Measurements from ENCODE around the gene CAAP1.
"Not testable (repeated sequence)": the region's sequence is repeated elsewhere in the genome, so short reads cannot be mapped to it uniquely, and the experiment has no call there.

CAAP1 gene, protein sequence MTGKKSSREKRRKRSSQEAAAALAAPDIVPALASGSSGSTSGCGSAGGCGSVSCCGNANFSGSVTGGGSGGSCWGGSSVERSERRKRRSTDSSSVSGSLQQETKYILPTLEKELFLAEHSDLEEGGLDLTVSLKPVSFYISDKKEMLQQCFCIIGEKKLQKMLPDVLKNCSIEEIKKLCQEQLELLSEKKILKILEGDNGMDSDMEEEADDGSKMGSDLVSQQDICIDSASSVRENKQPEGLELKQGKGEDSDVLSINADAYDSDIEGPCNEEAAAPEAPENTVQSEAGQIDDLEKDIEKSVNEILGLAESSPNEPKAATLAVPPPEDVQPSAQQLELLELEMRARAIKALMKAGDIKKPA

DNA sequence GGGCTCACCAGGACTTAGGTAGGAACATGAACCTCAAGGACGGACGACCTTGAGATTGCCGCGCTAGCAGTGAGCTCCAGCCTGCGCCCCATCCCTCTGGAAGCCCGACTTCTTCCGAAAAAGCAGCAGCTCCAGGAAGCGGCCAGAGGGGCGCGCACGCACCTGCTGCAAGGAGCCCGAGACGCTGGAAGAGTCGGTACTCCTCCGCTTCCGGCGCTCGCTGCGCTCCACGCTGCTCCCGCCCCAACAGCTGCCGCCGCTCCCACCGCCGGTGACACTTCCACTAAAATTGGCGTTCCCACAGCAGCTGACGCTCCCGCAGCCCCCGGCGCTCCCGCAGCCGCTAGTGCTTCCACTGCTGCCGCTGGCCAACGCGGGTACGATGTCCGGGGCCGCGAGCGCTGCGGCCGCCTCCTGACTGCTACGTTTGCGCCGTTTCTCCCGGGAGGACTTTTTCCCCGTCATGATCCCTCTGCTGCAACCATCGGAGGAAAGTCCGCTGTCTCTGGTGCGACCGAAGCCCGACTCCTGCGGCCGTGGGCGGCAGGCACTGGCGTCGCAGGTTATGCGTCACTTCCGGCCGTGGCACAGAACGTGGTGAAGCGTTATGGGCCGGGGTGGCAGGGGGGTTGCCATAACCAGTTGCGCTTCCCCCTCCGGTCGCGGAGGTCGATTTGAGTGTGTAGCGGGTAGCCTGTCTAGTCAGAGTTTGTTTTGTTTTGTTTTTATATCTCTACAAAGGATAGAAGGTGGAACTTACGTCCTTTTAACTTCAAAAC, at the start of gene CAAP1:
CAAP1 (minus strand) TSS at position 552 of the 779 bp plus-strand sequence; CDS start at position 465, 87 bp downstream.
- DNase-seq (ENCODE audit: low read depth, low spot score) = peak; percentile 79

DNA sequence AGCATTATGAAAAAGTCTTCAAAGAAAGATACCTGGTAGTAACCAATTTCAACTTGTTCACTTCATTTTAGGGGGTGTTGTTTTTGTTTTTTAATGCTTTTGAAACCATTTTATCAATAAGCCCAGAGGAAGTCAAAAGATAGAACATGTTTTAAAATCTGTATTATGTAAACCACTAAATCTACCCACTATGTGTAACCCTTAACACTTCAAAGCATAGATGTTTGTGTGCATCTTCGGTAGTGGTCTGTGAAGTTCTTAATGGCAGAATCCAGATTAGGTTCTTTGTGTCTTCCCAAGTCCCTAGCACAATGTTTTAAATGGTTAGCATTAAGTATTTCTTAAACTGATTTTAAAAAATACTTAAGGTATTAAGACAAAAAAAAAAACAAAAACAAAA, 48.2 kb upstream of the CAAP1 start:
- DNase-seq (ENCODE audit: low read depth, low spot score) = no peak

DNA sequence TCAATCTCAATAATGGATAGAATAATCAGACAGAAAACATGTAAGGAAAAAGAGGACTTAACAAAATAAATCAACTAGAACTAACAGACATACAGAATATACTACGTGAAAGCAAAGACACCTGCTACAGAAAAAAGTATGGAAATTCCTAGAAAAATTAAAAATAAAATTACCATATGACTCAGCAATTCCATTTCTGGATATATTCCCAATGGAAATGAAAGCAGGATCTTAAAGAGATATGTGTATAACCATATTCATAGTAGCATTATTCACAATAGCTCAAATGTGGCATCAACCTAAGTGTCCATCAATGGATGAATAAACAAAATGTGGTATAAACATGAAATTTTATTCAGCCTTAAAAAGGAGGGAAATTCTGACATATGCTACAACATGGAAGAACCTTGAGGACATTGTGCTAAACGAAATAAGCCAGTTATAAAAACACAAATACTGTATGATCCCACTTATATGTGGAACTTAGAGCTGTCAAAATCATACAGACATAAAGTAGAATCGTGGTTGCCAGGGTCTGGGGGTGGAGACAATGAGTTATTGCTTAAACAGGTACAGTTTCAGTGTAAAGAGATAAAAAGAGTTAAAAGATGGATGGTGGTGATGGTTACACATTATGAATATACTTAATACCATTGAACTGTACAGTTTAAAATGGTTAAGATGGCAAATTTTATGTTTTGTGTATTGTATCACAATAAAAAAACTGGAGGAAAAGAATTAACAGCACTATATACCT, 47.5 kb upstream of the CAAP1 start:
- no peak for DNase-seq (ENCODE audit: low read depth, low spot score)

DNA sequence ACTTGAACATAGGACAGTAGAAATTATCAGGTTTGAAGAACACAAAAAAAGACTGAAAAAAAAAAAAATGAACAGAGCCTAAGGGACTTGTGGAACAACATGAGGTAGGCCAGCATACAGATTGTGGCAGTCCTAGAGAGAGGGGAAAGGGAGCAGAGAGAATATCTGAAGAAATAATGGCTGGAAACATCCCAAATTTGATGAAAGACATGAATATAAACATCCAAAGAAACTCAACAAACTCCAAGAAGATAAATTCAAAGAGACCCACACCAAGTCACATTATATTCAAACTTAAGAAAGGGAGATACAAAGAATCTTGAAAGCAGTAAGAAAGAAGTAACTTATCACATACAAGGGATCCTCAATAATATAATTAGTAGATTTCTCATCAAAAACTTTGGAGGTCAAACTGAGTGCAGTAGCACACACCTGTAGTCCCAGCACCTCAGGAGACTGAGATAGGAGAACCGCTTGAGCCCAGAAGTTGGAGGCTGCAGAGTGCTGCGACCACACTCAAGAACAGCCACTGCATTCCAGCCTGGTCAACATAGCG, 45.3 kb upstream of the CAAP1 start:
- DNase-seq (ENCODE audit: low read depth, low spot score) = no peak

DNA sequence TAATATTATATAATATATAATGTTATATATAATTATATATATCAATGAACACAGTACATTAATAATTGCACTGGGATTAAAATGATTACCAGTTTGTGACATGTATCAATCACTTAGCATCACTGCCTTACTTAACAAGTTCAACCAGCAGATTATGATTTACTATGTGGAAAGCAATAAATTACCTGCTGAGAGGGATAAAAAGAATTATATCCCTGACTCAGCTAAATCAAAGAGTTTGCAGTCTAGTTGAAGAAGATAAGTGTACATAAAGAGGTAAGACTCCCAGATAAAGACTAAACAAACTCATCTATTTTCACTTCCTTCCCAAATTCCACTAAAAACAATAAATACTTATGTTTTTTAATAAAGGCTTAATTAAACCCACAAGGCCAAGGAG, 43.2 kb upstream of the CAAP1 start:
- no peak for DNase-seq (ENCODE audit: low read depth, low spot score)

DNA sequence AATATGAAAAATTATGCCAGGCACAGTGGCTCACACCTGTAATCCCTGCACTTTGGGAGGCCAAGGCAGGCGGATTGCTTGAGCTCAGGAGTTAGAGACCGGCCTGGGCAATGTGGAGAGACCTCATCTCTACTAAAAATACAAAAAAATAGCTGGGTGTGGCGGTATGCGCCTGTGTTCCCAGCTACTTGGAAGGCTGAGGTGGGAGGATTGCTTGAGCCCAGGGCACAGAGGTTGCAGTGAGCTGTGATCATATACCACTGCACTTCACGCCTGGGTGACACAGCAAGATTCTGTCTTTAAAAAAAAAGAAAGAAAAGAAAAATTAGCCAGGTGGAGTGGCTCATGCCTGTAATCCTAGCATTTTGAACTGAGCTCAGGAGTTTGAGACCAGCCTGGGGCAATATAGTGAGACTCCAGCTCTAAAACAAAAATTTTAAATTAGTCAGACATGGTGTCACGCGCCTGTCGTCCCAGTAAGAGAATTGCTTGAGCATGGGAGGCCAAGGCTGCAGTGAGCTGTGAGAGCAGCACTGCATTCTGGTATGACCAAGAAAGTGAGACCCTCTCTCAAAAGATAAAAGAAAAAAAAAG, 36.4 kb upstream of the CAAP1 start:
- no peak for DNase-seq (ENCODE audit: low read depth, low spot score)

DNA sequence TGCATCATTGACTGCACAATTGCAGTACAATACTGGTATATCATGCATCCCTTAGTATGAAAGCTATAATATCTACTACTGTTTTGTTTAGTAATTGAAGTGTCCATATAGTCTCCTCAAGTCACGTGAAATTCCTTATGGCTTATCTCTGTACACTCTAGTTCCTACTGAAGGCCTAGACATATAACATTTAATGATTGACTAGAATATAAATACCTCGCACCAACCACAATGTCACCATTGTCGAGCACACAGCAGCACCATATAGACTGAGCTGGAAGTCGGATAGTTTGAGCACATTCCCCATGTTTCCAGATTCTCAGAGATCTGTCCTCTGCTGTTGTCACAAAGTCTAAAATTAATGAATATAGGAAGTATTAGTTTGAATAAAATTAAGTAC, 33.0 kb upstream of the CAAP1 start:
- no peak for DNase-seq (ENCODE audit: low read depth, low spot score)

DNA sequence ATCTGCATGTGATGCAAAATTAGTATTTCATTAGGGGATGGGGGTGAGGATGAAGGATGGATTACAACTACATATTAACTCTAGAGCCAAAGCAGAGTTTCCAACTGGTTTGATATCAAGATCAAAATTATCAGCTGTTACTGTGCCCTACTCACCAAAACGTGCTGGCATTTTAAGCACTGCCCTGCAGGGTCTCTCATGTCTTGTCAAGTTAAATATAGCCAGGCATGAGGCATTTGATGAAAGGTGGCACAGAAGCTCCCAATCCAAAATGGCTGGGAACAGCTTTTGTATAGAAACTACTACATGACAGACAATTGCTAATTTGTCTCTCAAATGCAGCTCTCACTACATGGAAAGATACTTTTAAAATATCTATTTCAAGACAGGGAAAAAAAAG, 27.1 kb upstream of the CAAP1 start:
- no peak for DNase-seq (ENCODE audit: low read depth, low spot score)

DNA sequence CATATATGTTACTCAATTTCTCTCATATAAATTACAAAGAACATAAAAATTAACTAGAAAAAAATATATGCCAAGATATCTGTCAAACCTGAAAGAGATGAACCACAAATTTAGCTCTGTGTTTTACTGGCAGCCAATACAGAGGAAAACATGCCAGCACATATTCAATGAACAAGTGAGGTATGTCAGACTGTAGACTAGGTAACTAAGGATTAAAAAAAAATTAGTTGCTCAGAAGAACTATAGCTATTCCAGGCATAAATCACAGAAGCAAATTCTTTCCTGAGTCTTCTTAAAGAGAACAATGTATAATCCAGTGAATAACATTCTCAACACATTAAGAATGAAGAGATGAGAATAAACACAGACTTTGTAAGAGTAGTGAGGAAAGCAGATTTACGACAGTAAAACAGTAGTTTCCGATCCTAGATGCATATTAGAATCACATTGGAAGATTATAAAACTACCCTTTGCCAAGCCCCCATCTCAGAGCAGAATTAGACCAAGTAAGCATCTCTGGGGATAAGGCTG, 20.6 kb upstream of the CAAP1 start:
- no peak for DNase-seq (ENCODE audit: low read depth, low spot score)

DNA sequence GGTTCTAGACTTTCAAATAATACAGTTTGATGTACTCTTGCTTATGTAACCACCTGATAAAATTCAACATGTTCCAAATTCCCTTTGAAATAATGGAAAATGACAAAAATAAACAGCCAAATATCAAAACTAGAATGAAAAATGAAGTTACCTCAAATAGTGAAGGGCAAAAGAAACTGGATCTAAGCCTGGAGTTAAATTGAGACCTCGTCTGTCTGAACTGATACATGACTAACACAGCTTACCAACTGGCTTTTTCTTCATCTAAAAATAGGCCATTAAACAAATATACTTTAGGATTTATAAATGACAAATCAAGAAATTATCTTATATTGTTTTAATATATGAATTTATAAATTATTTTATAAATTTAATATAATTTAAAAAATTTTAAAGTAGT, 12.1 kb upstream of the CAAP1 start:
- DNase-seq (ENCODE audit: low read depth, low spot score) = no peak

DNA sequence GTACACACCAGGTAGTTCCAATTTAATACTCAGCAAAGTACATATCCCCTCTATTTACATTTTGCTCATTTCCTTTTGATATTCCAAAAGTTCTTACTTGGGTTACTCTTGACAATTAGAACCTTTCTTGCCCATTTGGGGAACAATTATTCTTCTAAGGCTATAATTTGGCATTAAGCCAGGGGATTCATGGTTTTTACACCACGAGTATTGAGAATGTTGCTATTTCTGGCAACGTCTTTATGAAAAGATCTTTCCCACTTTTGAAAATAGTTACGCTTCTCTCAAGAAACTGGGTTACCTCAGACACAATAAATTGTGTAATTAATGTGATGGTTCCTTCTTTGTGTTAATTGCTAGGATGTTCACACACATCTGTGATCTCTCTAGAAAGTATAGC, 11.5 kb upstream of the CAAP1 start:
- DNase-seq (ENCODE audit: low read depth, low spot score) = no peak

DNA sequence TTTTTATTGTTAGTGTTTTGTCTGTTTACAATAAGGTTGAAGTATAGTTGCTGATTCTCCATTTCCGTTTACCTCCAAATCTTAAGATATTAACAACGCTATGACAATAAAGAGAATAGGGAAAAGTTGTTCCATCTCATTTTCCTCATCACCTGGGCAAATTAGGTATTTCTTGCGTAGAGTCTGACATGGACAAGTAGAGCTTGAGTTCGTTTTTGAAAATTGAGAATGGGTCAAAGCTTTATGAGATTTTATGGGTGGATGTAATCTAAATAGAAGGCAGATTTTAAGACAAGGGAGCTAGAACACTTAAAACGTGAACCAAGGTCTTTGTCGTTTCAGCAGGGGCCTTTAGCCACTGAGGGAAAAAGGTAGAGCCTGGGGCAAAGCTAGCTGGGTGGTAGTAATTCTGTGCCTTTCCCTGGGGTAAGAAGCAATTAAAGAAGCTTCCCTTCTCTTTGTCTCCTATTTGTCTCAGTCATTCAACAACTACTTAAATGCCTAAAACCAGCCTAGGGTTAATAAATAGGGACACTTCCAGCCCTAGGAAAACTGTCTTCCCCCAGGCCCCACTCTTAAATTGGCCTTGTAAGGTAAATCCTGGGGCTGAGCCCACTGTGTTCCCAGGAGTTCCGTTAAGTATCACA, 551 bp upstream of the CAAP1 start:
- no peak for DNase-seq (ENCODE audit: low read depth, low spot score)

DNA sequence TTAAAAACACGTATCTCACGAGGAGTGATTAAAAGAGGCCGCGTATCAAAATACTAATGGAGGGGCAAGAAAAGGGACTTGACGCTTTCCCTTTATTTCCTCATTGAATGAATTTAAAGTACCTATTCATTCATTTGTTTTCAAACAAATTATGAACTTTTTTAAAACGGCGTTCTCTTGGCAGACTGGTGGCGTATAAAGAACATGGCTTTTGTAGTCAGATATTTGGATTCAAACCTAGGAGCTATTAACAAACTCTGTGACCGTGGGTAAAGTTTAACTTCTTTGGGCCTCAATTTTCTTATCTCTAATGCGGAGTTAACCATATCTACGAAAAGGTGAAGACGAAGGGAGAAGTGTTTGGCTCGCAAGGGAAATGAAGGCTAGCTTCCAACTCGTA, 876 bp downstream of the CAAP1 start:
- no peak for DNase-seq (ENCODE audit: low read depth, low spot score)

DNA sequence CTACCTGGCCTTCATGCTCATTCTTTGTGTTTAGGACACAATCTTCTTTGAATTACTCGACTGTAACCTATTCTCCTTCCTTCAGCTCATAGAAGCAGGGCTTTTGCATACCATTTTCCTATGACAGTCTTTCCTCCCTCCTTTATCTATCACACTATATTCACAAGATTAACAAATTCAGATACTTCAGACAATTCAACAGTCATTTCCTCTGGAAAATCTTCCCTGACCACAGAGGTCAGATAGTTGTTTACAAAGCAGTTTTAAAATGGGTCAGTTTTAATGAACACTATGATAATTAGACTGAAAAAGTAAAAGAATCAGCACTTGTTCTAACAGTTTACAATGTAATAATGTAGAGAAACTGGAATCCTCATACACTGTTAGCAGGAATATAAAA, 4.3 kb downstream of the CAAP1 start:
- no peak for DNase-seq (ENCODE audit: low read depth, low spot score)

DNA sequence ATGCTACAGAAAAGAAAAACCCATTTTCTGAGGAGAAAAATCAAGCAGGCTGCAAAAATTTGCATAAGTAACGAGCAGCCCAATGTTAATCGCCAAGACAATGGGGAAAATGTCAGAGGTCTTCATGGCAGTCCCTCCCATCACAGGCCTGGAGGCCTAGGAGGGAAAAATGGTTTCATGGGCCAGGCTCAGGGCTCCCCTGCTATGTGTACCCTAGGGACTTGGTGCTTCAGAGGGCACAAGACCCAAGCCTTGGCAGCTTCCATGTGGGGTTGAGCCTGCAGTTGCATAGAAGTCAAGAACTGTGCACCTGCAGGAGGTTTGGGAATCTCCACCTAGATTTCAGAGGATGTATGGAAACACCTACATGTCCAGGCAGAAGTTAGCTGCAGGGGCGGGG, 10.4 kb downstream of the CAAP1 start:
- no peak for DNase-seq (ENCODE audit: low read depth, low spot score)

DNA sequence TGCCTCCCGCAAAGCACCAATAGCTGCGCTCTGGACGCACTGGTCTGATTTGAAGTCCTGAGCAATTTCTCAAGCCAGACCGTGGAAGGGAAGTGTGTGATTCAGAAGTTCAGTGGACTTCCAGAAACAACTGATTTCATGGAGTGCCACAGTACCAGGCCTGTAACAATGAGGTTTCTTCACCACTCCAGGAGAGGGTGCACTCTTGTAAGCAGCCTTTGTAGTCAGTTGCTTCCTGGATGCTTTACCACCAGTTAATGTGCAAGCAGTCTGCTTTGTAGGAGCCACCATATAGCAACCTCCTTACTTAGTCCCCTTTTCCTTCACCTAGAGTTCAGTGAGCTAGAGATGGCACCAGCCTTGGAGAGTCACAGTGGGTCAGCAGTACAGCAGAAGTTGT, 12.3 kb downstream of the CAAP1 start:
- DNase-seq (ENCODE audit: low read depth, low spot score) = no peak

DNA sequence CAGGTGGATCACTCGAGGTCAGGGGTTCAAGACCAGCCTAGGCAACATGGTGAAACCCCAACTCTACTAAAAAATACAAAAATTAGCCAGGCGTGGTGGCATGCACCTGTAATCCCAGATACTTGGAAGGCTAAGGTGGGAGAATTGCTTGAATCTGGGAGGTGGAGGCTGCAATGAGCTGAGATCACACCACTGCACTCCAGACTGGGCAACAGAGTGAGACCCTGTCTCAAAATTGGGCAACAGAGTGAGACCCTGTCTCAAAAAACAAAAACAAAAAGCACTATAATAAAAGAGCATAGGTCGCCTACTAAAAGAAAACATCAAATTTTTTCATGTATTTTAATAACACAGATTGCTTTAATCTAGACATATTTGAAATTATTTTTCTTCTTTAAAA, 17.4 kb downstream of the CAAP1 start:
- not testable (repeated sequence) for DNase-seq (ENCODE audit: low read depth, low spot score)

DNA sequence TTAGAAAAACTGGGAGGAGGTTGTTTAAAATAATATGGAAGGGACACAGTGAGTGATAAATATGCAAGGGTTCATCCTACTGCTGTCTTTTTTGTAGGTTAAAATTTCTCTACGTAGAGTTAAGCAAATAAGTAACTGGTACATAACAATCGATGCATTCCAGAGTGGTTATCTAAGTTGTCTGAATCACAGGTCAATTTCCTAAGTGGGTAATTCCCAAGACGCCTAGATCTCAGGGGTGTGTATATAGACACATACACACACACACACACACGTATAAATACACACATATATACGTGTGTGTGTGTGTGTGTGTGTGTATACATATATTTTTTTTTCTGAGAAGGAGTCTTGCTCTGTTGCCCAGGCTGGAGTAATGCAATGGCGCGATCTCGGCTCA, 22.3 kb downstream of the CAAP1 start:
- no peak for DNase-seq (ENCODE audit: low read depth, low spot score)

DNA sequence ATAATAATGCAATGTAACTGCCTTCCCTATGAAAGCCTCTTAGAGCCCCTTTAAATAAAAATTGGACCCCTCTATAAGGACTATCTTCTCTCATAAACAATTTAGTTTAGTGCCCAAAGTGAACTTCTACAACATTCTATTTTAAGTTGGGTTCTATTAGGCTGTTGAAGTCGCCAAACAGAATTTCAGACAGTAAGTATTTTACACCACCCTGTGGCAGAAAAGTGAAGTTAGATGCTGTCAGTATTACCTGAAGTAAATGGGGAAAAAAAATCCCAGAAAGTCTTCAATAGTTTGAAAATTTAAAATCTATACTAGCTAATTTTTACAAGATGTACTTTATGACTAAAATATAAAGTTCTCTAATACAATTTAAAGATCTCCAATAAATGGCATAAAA, 29.5 kb downstream of the CAAP1 start:
- no peak for DNase-seq (ENCODE audit: low read depth, low spot score)

DNA sequence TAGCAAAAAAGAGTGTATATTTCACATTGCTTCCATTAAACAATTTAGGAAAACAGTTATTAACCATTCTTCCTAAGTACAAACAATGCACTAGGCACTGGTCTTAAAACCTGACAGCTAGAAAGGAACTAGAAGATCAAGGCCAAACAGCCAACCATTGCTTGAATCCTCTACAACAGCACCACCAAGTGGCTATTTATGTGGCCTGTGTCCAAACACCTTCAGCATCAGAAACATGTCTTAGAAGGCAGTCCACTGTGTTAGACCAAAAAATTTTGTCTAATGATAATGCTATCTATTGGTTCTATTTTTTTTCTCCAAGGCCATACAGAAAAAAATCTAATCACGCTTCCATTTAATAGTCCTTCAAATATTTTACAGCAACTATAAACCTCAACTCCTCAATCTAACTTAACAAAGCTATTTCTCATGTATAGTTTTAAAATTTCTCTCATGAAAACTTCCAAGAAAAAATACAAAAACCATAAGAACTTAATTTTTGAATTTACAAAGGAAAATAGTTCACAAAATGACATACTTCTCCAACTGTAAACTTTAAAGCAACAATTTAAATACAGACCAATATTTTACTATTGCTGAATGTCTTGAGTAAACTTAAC, 36.1 kb downstream of the CAAP1 start:
- peak; percentile 42 for DNase-seq (ENCODE audit: low read depth, low spot score)

DNA sequence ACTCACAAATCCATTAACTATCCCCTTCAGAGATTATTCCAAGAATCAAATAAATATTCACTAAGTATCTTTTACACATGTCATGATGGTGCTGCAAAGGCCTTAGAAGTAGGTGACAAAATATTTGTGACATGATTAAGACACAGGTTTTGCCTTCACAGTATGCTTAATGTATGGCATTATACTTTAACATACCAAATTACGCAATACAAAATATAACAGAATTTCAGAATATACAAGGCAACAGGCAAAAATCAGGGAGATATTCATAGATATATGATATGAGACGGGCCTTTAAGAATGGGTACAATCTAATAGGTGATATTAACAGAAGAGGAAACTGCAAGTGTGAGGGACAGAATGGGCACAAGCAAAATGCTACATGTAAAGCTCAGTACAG, 41.6 kb downstream of the CAAP1 start:
- no peak for DNase-seq (ENCODE audit: low read depth, low spot score)
